OCI-LY1 (cell line): Measurements from ENCODE around the gene MEGF8.

ENCODE experiments used
- H2AFZ ChIP-seq: fragments of 200-600 bp; sonication (generic), shearing (Covaris generic); 2 replicates; pipeline ENCODE4 v1.6.0; 2014; ENCODE audit warnings: antibody characterized with exemption, mild to moderate bottlenecking, low read length
- H3F3A ChIP-seq: fragments of 200-600 bp; sonication (generic), shearing (Covaris generic); 2 replicates; pipeline ENCODE4 v1.6.0; 2014; ENCODE audit warnings: mild to moderate bottlenecking, antibody characterized with exemption, low read length, moderate library complexity; ENCODE audit not compliant: insufficient read depth
- H3K27ac ChIP-seq: fragments of 200-600 bp; sonication (generic); 2 replicates; pipeline ENCODE4 v1.5.1; 2014; ENCODE audit warnings: low read length, mixed run types, mild to moderate bottlenecking, low read depth; ENCODE audit not compliant: poor library complexity, severe bottlenecking
- H3K27me3 ChIP-seq: fragments of 200-600 bp; sonication (generic); 2 replicates; pipeline ENCODE4 v1.6.0; 2014; ENCODE audit warnings: antibody characterized with exemption, mild to moderate bottlenecking, low read length, moderate library complexity; ENCODE audit not compliant: insufficient read depth
- H3K36me3 ChIP-seq: fragments of 200-600 bp; sonication (generic); 2 replicates; pipeline ENCODE4 v1.6.1; 2014; ENCODE audit warnings: mild to moderate bottlenecking, antibody characterized with exemption, low read length, moderate library complexity, mixed read lengths; ENCODE audit not compliant: insufficient read depth
- H3K4me1 ChIP-seq: fragments of 200-600 bp; sonication (generic); 2 replicates; pipeline ENCODE4 v1.5.1; 2014; ENCODE audit warnings: mild to moderate bottlenecking, low read length, moderate library complexity; ENCODE audit not compliant: insufficient read depth, severe bottlenecking
- H3K4me2 ChIP-seq: fragments of 200-600 bp; sonication (generic), shearing (Covaris generic); 2 replicates; pipeline ENCODE4 v1.6.1; 2014; ENCODE audit warnings: low read length
- H3K4me3 ChIP-seq: fragments of 200-600 bp; sonication (generic); 2 replicates; pipeline ENCODE4 v1.5.1; 2014; ENCODE audit warnings: low read length, low read depth, mild to moderate bottlenecking, mixed read lengths; ENCODE audit not compliant: poor library complexity, severe bottlenecking
- H3K79me2 ChIP-seq: fragments of 200-600 bp; shearing (Covaris generic); 2 replicates; pipeline ENCODE4 v1.6.1; 2016; ENCODE audit warnings: mixed run types, low read length, mixed read lengths; ENCODE audit not compliant: insufficient read depth
- H3K9ac ChIP-seq: fragments of 200-600 bp; sonication (generic), shearing (Covaris generic); 2 replicates; pipeline ENCODE4 v1.6.1; 2014; ENCODE audit warnings: mild to moderate bottlenecking, low read length, mixed read lengths
- H3K9me2 ChIP-seq: fragments of 200-600 bp; sonication (generic), shearing (Covaris generic); 2 replicates; pipeline ENCODE4 v1.6.1; 2014; ENCODE audit warnings: low read depth, mild to moderate bottlenecking, low read length, mixed read lengths
- H3K9me3 ChIP-seq: fragments of 200-600 bp; shearing (Covaris generic); 2 replicates; pipeline ENCODE4 v1.6.1; 2014; ENCODE audit warnings: low read length, mixed read lengths
- H4K20me1 ChIP-seq: fragments of 200-600 bp; sonication (generic), shearing (Covaris generic); 2 replicates; pipeline ENCODE4 v1.6.0; 2016; ENCODE audit warnings: mild to moderate bottlenecking, low read length; ENCODE audit not compliant: insufficient read depth
- EZH2 ChIP-seq: fragments of 200-600 bp; sonication (generic), shearing (Covaris generic); IDR thresholded peaks from 2 replicates; pipeline ENCODE4 v1.8.0; 2017; ENCODE audit warnings: borderline replicate concordance, mixed run types, mild to moderate bottlenecking, antibody characterized with exemption, low read length, moderate library complexity, mixed read lengths
- TF ChIP-seq, protein P1 (sequence below): fragments of 200-600 bp; sonication (generic), shearing (Covaris generic); IDR thresholded peaks from 2 replicates; pipeline ENCODE4 v1.5.1; 2017; ENCODE audit warnings: mild to moderate bottlenecking, antibody characterized with exemption, low read length, moderate library complexity, mixed read lengths

Gene MEGF8

DNA sequence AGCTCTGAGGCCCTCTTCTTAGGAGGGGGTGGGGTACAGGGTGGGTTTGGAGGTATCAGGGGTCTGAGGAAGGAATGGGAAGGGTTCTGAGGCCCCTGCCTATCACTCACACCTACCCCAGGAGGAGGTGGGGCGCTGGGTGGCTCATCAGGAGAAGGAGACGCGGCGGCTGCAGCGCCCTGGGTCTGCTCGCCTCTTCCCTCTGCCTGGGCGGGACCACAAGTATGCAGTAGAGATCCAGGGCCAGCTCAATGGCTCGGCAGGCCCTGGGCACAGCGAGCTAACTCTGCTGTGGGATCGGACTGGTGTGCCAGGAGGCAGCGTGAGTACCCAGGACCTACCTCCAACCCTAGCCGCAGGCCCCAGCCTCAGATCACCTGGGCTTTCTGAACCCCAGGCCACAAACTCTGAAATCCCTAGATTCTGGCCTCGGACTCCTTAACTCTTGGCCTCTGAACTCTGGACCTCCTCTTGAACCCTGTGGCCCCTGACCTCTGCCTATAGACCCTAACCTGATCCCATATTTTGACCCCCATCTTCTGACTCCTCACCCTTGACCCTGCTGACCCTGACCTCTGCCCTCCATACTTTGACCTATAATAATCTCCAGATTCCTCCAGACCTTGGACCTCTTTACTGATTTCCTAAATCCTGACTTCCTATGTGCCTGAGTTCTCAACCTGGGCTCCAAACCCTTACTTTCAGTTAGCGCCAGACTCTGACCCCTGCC is 24.1 kb downstream of the MEGF8 start:
- Histone ChIP-seq H3K27ac (no peak overlapping the region), H3K9ac (no peak overlapping the region), H4K20me1 (no peaks in the 10 kb centered on the region), H3K79me2 (no peaks in the 10 kb centered on the region), H3F3A (no peaks in the 10 kb centered on the region), H3K36me3 (no peaks in the 10 kb centered on the region; the same call in 1 of the 2 replicates), H3K4me1 (peaks cover 6% of the 10 kb centered on the region), H3K9me2 (no peaks in the 10 kb centered on the region), H3K4me3 (no peak overlapping the region), H3K4me2 (no peak overlapping the region), H3K9me3 (no peaks in the 10 kb centered on the region), H3K27me3 (no peaks in the 10 kb centered on the region), H2AFZ (no peak overlapping the region)
- TF ChIP-seq, protein P1, sequence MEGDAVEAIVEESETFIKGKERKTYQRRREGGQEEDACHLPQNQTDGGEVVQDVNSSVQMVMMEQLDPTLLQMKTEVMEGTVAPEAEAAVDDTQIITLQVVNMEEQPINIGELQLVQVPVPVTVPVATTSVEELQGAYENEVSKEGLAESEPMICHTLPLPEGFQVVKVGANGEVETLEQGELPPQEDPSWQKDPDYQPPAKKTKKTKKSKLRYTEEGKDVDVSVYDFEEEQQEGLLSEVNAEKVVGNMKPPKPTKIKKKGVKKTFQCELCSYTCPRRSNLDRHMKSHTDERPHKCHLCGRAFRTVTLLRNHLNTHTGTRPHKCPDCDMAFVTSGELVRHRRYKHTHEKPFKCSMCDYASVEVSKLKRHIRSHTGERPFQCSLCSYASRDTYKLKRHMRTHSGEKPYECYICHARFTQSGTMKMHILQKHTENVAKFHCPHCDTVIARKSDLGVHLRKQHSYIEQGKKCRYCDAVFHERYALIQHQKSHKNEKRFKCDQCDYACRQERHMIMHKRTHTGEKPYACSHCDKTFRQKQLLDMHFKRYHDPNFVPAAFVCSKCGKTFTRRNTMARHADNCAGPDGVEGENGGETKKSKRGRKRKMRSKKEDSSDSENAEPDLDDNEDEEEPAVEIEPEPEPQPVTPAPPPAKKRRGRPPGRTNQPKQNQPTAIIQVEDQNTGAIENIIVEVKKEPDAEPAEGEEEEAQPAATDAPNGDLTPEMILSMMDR: no peak
- TF ChIP-seq EZH2: no peak

DNA sequence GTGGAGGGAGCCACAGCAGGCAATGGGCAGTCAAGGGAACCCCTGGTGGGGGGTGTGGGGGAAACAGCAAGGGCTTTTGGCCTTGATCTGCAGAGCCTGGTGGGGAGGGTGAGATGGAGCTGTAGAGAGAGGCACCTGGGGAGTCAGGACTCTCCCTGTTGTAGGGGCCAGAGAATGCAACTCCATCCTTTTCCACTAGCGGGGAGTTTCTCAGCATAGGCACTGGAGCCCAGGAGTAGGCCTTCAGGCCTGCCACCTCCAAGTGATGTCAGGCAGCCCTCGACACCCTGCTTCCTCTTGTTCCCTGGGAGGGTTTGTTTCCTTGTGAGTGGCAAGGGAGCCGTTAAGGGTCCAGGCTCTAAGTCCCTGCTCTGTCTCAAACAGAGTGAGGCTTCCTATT is 25.0 kb downstream of the MEGF8 start:
- Histone ChIP-seq H3K27ac (no peak overlapping the region), H3K9me2 (no peaks in the 10 kb centered on the region), H4K20me1 (no peaks in the 10 kb centered on the region), H3F3A (no peaks in the 10 kb centered on the region), H3K36me3 (no peaks in the 10 kb centered on the region; the same call in 1 of the 2 replicates), H3K4me2 (no peak overlapping the region), H3K4me1 (peaks cover 6% of the 10 kb centered on the region), H3K4me3 (no peak overlapping the region), H3K9ac (no peak overlapping the region), H3K79me2 (no peaks in the 10 kb centered on the region), H2AFZ (no peak overlapping the region), H3K27me3 (no peaks in the 10 kb centered on the region), H3K9me3 (no peaks in the 10 kb centered on the region)
- no peak for TF ChIP-seq EZH2
- TF ChIP-seq, protein P1: no peak

DNA sequence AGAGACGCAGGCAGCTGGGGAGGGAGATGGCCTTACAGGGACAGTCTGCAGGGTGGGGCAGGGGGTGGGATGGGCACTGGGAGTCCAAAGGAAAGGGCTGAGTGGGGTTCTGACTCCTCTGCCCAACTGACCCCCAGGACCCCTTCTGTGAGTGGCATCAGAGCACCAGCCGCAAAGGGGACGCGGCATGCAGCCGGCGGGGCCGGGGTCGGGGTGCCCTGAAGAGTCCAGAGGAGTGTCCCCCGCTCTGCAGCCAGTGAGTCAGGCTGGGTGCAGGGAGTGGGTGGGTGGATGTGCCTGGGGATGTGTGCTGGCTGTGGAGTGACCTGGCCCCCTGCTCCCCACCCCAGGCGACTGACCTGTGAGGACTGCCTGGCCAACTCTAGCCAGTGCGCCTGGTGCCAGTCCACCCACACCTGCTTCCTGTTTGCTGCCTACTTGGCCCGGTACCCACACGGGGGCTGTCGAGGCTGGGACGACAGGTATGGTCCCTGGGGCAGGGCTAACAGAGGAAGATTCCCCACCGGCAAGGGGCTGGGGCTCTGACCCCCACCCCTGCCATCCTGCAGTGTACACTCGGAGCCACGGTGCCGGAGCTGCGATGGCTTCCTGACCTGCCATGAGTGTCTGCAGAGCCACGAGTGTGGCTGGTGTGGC is 25.8 kb downstream of the MEGF8 start:
- Histone ChIP-seq H3K27ac (no peak overlapping the region), H3K9me3 (no peaks in the 10 kb centered on the region), H3K36me3 (no peaks in the 10 kb centered on the region), H3K79me2 (no peaks in the 10 kb centered on the region), H4K20me1 (no peaks in the 10 kb centered on the region), H3K4me2 (no peak overlapping the region), H3K4me3 (no peak overlapping the region), H3K9ac (no peak overlapping the region), H3F3A (no peaks in the 10 kb centered on the region), H3K4me1 (peaks cover 6% of the 10 kb centered on the region), H3K9me2 (no peaks in the 10 kb centered on the region), H3K27me3 (no peaks in the 10 kb centered on the region), H2AFZ (no peak overlapping the region)
- TF ChIP-seq, protein P1: no peak
- no peak for TF ChIP-seq EZH2
